Activated CD8-positive, alpha-beta memory T cell treated with anti-CD3 and anti-CD28 coated beads for 1 hour (primary cell): Measurements from ENCODE around the gene OMA1.

Experiments used
- DNase-seq, 2 donors: peaks; one replicate each; pipeline ENCODE4 v3.0.0-alpha.2; 2020; ENCODE audit warnings: low read depth in 1 of 2; ENCODE audit errors: extremely low read depth in 1 of 2

Gene OMA1

DNA sequence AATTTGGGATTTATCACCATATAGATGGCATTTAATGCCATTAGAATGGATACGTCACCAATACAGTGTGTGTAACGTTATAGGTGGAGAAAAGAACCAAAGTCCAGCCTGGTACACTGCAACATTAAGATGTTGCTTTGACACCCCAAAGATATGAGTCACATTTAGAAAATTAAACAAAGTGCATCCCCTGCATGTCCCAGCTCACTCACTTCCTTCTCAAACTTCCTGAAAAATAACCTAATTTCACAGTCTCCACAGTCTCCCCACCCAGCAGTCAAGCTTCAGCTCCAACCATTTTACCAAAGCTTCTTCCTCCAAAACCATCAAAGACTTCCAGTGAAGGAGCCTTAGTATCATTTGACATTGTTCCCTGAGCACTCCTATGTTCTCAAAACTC is 111.9 kb downstream of the OMA1 start:
- DNase-seq = no peak

- no peak for DNase-seq
These were observed 112.3 kb downstream of the OMA1 start for GRCh38 chr1:58434181-58434580.

DNA sequence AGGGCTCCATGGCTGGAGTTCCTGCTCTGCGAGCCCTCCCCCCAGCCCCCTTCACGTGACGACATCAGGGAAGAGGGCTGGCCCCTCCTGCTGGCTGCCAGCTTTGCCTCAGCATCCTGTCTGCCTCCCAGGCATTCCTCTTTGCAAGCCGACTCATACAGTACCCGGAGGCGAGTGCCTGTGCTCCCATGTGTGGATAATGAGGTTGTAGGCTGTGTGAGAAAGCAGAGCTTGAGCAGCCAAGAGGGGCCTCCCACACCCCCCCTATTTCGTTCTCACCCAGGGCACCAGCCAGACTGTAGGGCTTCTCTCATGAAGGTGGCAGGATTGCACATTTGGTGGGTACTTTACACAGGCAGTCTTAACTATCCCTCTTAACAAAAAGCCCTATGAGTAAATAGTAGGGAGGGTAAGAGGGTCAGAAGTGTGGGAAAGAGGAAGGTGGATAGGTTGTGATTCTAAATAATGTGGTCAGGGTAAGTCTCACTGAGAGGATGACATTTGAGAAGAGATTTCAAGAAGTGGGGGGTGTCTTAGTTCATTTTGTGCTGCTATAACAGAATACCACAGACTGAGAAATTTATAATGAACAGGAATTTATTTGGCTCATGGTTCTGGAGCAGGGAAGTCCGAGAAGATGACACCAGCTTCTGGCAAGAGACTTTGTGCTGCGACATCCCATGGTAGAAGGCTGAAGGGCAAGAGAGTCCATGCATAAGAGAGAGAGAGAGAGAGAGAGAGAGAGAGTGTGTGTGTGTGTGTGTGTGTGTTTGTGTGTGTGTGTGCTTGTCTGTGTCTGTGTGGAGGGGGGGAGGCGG is 113.5 kb downstream of the OMA1 start:
- DNase-seq = no peak

- no peak for DNase-seq
These were observed 114.5 kb downstream of the OMA1 start for GRCh38 chr1:58431901-58432620.
